CD8-positive, alpha-beta memory T cell (primary cell): ENCODE measurements around the gene UBE3D. TPM values are rescaled to one million over a fixed set of nuclear protein-coding genes. Genes with fewer than 3 reads are reported as not detected.
"Not testable (repeated sequence)": the region's sequence is repeated elsewhere in the genome, so short reads cannot be mapped to it uniquely, and the experiment has no call there.

Experiments used
- CTCF ChIA-PET: fragments of 350-600 bp; sonication (Branson Sonifier 250); formaldehyde crosslinking; loops from one replicate; lab custom pipeline; 2021; ENCODE audit warnings: antibody characterized with exemption; lab: Charles Lee
- POLR2A ChIA-PET: fragments of 350-600 bp; sonication (Branson Sonifier 250); formaldehyde crosslinking; loops from one replicate; lab custom pipeline; 2021; ENCODE audit warnings: antibody characterized with exemption; lab: Charles Lee
- DNase-seq, 5 donors: peaks; one replicate each; pipeline versions ENCODE4 v3.0.0 to v3.0.0-alpha.2; 2020 to 2022; ENCODE audit warnings: mixed read lengths in 1 of 5
- H3K27ac ChIP-seq: one replicate; pipeline ENCODE4 v1.7.0; 2013; ENCODE audit warnings: low read depth, mild to moderate bottlenecking, low read length, moderate library complexity
- H3K27me3 ChIP-seq: 2 replicates; pipeline ENCODE4 v1.7.0; 2013; ENCODE audit warnings: low read length, mild to moderate bottlenecking; ENCODE audit not compliant: insufficient read depth, poor library complexity, severe bottlenecking
- H3K36me3 ChIP-seq: 2 replicates; pipeline ENCODE4 v1.7.0; 2013; ENCODE audit warnings: mild to moderate bottlenecking, low read length, moderate library complexity; ENCODE audit not compliant: insufficient read depth
- H3K4me1 ChIP-seq: 2 replicates; pipeline ENCODE4 v1.7.0; 2013; ENCODE audit warnings: mild to moderate bottlenecking, low read length, moderate library complexity; ENCODE audit not compliant: insufficient read depth
- H3K4me3 ChIP-seq: 2 replicates; pipeline ENCODE4 v1.7.0; 2013; ENCODE audit warnings: mild to moderate bottlenecking, low read length
- H3K9me3 ChIP-seq: 2 replicates; pipeline ENCODE4 v1.7.0; 2013; ENCODE audit warnings: mild to moderate bottlenecking, low read length
- H3K27ac Mint-ChIP-seq, 8 donors: one replicate each; pipeline ENCODE4 v1.8.0; 2020 to 2021; ENCODE audit warnings: mixed read lengths in 8 of 8, mild to moderate bottlenecking in 6 of 8, inconsistent platforms in 3 of 8, moderate library complexity in 3 of 8
- H3K27me3 Mint-ChIP-seq, 2 donors: one replicate each; pipeline ENCODE4 v1.8.0; 2020 to 2021; ENCODE audit warnings: mixed read lengths in 2 of 2, mild to moderate bottlenecking in 1 of 2, moderate library complexity in 1 of 2
- H3K36me3 Mint-ChIP-seq, 3 donors: one replicate each; pipeline ENCODE4 v1.8.0; 2020 to 2021; ENCODE audit warnings: mixed read lengths in 3 of 3, inconsistent platforms in 1 of 3, mild to moderate bottlenecking in 1 of 3
- H3K4me1 Mint-ChIP-seq, 3 donors: one replicate each; pipeline ENCODE4 v1.8.0; 2020 to 2021; ENCODE audit warnings: mixed read lengths in 3 of 3, inconsistent platforms in 1 of 3, mild to moderate bottlenecking in 1 of 3
- H3K4me3 Mint-ChIP-seq, 7 donors: one replicate each; pipeline ENCODE4 v1.8.0; 2020 to 2021; ENCODE audit warnings: mixed read lengths in 7 of 7, mild to moderate bottlenecking in 6 of 7, moderate library complexity in 4 of 7, inconsistent platforms in 2 of 7
- H3K9me3 Mint-ChIP-seq, 5 donors: one replicate each; pipeline ENCODE4 v1.8.0; 2020 to 2022; ENCODE audit warnings: mixed read lengths in 5 of 5, mild to moderate bottlenecking in 3 of 5, moderate library complexity in 2 of 5, inconsistent platforms in 1 of 5
- polyA plus RNA-seq: library from polyadenylated mRNA; unstranded; fragments of 300-500 nt; fragmentation: Illumina TruSeq; gene quantifications from one replicate; pipeline ENCODE4 v1.2.3, GENCODE V29; 2021
- total RNA-seq, 2 experiments: library from RNA; stranded (reverse); gene quantifications; one replicate each; pipeline ENCODE4 v1.2.3, GENCODE V29; 2021

UBE3D gene
- total and polyA plus RNA-seq, 3 experiments from 2014 or later: 3.9 to 8.1 (median 6.3) TPM

DNA sequence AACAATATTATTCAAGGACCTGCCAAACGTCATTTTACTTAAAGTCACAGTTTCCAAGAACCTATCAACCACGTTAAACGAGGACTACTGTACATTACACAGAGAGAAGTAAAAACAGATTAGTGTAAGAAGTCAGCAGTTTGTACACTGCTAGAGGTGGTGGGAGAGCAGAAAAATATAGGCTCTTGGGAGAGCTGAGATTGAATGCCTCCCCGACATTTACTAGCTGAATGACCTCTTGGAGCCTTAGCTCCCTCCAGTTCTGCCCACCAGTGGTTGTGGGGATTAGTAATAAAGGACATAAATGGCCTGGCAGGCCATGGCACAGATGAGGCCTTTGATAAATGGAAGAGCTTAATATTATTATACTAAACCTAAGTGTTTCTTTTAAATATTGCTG is 161.4 kb downstream of the UBE3D start:
- Histone ChIP-seq H3K4me1 (no peaks in the 10 kb centered on the region), H3K27ac (no peak overlapping the region), H3K36me3 (no peaks in the 10 kb centered on the region), H3K4me3 (no peak overlapping the region), H3K9me3 (no peaks in the 10 kb centered on the region), H3K27me3 (no peaks in the 10 kb centered on the region)
- peaks cover 0 to 3% (median 3%) of the 10 kb centered on the region in 3 donors for H3K36me3 Mint-ChIP-seq
- no peak for DNase-seq
- no peaks in the 10 kb centered on the region for H3K27me3 Mint-ChIP-seq
- H3K4me3 Mint-ChIP-seq: no peak overlapping the region
- no peak overlapping the region for H3K27ac Mint-ChIP-seq
- H3K9me3 Mint-ChIP-seq: no peaks in the 10 kb centered on the region
- H3K4me1 Mint-ChIP-seq: no peaks in the 10 kb centered on the region
- ChIA-PET POLR2A (no interaction called here), CTCF (no interaction called here)

DNA sequence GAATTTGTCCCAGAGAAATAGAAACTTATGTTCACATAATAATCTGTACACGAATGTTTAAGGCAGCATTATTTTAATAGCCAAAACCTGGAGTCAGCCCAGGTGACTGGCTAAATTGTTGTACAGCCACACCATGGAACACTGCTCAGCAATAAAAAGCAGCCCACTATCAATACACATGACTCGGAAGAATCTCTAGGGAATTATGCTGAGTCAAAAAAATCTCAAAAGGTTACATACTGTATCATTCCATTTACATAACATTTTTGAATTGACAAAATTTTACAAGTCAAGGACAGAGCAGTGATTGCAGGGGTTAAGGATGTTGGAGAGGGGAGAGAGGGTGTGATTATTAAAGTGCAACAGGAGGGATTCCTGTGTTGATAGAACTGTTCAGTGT is 163.4 kb downstream of the UBE3D start:
- Histone ChIP-seq H3K4me3 (no peak overlapping the region), H3K36me3 (no peaks in the 10 kb centered on the region), H3K27ac (no peak overlapping the region), H3K27me3 (no peaks in the 10 kb centered on the region), H3K4me1 (no peaks in the 10 kb centered on the region), H3K9me3 (no peaks in the 10 kb centered on the region)
- no peak for DNase-seq
- Mint-ChIP-seq H3K36me3 (peaks cover 2 to 12% (median 7%) of the 10 kb centered on the region in 3 donors), H3K9me3 (no peaks in the 10 kb centered on the region), H3K27me3 (no peaks in the 10 kb centered on the region), H3K4me3 (no peak overlapping the region), H3K27ac (no peak overlapping the region), H3K4me1 (no peaks in the 10 kb centered on the region)
- CTCF ChIA-PET: interaction anchor here (1.1 kb wide), 1 partner anchor 9 kb away, joined by 6 read pairs; no protein-coding TSS in a partner anchor
- POLR2A ChIA-PET: no interaction called here

DNA sequence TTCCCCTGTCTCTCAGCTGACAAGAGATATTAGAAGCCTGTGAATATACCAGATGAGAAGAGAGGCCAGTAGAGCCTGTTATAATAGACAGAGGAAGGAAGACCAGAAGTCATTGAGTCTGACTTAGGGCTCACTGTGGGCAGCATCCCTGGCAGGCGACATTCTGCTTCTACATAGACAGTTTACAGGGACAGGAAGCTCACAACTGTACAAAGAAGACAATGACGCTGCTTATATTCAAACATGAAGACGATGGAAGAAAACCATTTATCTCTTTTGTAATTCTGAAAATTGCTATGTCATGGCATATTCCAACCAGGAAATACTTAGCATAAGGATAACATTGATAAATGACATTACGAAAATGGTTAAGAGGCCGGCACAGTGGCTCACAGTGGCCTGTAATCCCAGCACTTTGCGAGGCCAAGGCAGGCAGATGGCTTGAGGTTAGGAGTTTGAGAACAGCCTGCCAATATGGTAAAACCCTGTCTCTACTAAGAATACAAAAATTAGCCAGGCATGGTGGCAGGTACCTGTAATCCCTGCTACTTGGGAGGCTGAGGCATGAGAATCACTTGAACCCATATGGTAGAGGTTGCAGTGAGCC is 170.9 kb downstream of the UBE3D start:
- no peaks in the 10 kb centered on the region for H3K4me1 ChIP-seq
- ChIA-PET CTCF (no interaction called here), POLR2A (no interaction called here)
- H3K27me3 ChIP-seq: no peaks in the 10 kb centered on the region
- DNase-seq: no peak
- H3K36me3 Mint-ChIP-seq: peaks cover 19 to 35% (median 26%) of the 10 kb centered on the region in 3 donors
- H3K9me3 ChIP-seq: no peaks in the 10 kb centered on the region
- no peaks in the 10 kb centered on the region for H3K36me3 ChIP-seq
- no peaks in the 10 kb centered on the region for H3K4me1 Mint-ChIP-seq
- no peaks in the 10 kb centered on the region for H3K9me3 Mint-ChIP-seq
- H3K27ac Mint-ChIP-seq: peak overlapping the region in 1 of 8 donors; percentile 35
- no peak overlapping the region for H3K27ac ChIP-seq
- no peak overlapping the region for H3K4me3 ChIP-seq
- H3K27me3 Mint-ChIP-seq: no peaks in the 10 kb centered on the region
- no peak overlapping the region for H3K4me3 Mint-ChIP-seq

DNA sequence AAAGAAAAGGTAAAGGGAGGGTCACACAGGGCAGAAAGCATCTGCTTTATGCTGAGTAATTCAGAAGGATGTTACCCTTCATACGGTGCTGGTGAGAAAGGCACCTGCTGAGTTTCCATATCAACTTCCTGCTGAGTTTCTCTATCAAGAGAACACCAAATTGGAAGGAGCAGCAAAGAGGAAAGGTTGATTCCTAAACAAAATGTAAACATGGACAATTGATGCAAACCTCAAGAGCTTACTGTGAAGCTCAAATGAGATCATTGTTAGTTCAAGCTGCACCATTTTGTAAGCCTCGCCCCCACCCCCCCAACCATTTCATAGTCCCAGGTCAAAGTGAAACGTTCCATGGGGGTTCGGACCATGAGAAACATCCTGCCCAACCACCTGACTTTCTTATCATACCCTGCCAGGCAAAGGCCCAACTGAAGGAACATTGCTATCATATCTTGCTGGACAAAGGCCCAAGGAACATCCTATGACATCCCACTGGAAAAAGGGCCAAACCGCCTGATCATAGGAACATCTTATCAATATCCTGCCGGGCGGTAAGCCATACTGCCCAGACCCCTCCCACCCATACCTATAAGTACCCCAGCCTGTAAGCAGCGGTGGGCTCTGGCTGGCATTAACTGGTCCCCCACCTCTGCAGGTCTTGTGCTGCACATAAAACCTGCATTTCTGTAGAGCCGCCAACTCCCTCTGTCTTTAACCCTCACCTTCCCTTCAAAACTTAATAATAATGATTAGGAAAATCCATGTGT is 171.6 kb downstream of the UBE3D start:
- CTCF ChIA-PET: no interaction called here
- no peak overlapping the region for H3K27ac ChIP-seq
- H3K4me3 ChIP-seq: no peak overlapping the region
- no peaks in the 10 kb centered on the region for H3K4me1 ChIP-seq
- no peaks in the 10 kb centered on the region for H3K9me3 Mint-ChIP-seq
- H3K4me3 Mint-ChIP-seq: no peak overlapping the region
- no peak for DNase-seq
- H3K27me3 ChIP-seq: no peaks in the 10 kb centered on the region
- no peak overlapping the region for H3K27ac Mint-ChIP-seq
- peaks cover 19 to 35% (median 26%) of the 10 kb centered on the region in 3 donors for H3K36me3 Mint-ChIP-seq
- H3K4me1 Mint-ChIP-seq: no peaks in the 10 kb centered on the region
- no peaks in the 10 kb centered on the region for H3K27me3 Mint-ChIP-seq
- POLR2A ChIA-PET: no interaction called here
- H3K9me3 ChIP-seq: no peaks in the 10 kb centered on the region
- H3K36me3 ChIP-seq: no peaks in the 10 kb centered on the region

DNA sequence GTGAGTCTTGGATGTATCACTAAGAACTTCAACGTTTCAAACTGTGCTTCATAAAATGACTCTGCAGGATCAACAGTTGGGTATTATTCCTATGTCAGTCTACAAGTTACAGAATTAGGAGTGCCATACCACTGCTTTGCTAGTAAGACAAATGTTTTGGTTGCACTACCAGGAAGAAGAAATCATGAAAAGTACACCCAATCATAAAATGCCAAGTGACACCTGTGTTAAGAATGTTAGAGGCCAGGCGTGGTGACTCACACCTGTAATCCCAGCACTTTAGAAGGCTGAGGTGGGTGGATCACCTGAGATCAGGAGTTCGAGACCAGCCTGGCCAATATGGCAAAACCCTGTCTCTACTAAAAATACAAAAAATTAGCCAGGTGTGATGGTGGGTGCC is 174.1 kb downstream of the UBE3D start:
- H3K4me3 ChIP-seq, POLR2A ChIA-PET, H3K27me3 Mint-ChIP-seq, H3K9me3 ChIP-seq, H3K27ac Mint-ChIP-seq, H3K4me1 ChIP-seq, CTCF ChIA-PET, H3K4me1 Mint-ChIP-seq, H3K36me3 ChIP-seq, H3K27ac ChIP-seq, DNase-seq, H3K4me3 Mint-ChIP-seq, H3K27me3 ChIP-seq, H3K9me3 Mint-ChIP-seq: not testable (repeated sequence)
- peaks cover 18 to 27% (median 22%) of the 10 kb centered on the region in 3 donors for H3K36me3 Mint-ChIP-seq

DNA sequence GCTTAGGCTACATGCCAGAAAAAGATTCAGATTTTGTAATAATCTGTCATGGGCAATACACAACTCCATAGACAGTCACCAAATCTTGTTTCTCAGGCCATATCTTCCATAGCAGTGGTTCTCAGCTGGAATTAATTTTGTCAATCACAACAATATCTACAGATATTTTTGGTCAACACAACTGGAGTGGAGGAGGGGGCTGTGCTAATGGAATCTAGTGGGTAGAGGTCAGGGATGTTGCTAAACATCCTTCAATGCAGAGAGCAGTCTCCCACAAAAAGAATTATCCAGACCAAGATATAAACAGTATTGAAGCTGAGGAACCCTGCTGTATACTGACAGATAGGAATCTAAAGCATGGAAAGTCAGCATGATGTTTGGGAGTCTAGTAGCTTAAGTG is 174.6 kb downstream of the UBE3D start:
- ChIA-PET POLR2A (no interaction called here), CTCF (no interaction called here)
- Histone ChIP-seq H3K27ac (no peak overlapping the region), H3K4me3 (no peak overlapping the region), H3K27me3 (no peaks in the 10 kb centered on the region), H3K4me1 (no peaks in the 10 kb centered on the region), H3K36me3 (no peaks in the 10 kb centered on the region), H3K9me3 (no peaks in the 10 kb centered on the region)
- no peak for DNase-seq
- Mint-ChIP-seq H3K36me3 (peaks cover 18 to 25% (median 21%) of the 10 kb centered on the region in 3 donors), H3K4me3 (no peak overlapping the region), H3K4me1 (no peaks in the 10 kb centered on the region), H3K27ac (no peak overlapping the region), H3K27me3 (no peaks in the 10 kb centered on the region), H3K9me3 (no peaks in the 10 kb centered on the region)

DNA sequence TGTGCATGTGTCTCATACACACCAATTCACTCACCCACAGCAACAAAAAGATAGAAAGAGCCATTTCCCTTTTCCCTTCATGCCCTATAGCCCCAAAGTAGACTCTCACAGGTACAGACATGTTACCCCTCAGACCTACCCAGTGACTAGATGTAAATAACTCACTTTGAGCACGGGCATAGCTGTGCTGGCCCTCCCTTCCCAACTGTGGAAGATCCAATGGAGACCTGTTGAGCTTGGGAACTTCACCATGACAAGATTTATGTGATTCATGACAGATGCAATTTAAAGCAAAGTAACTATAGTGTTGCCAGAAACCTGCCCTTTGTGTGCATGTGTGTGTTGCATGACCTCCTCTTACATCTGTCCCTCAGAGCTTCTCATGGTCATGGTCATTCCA is 175.4 kb downstream of the UBE3D start:
- Histone ChIP-seq H3K27ac (no peak overlapping the region), H3K27me3 (no peaks in the 10 kb centered on the region), H3K4me3 (no peak overlapping the region), H3K9me3 (no peaks in the 10 kb centered on the region), H3K36me3 (no peaks in the 10 kb centered on the region), H3K4me1 (no peaks in the 10 kb centered on the region)
- Mint-ChIP-seq H3K4me1 (no peaks in the 10 kb centered on the region), H3K4me3 (no peak overlapping the region), H3K9me3 (no peaks in the 10 kb centered on the region), H3K27ac (no peak overlapping the region), H3K36me3 (peaks cover 16 to 19% (median 16%) of the 10 kb centered on the region in 3 donors), H3K27me3 (no peaks in the 10 kb centered on the region)
- POLR2A ChIA-PET: no interaction called here
- no peak for DNase-seq
- CTCF ChIA-PET: no interaction called here

DNA sequence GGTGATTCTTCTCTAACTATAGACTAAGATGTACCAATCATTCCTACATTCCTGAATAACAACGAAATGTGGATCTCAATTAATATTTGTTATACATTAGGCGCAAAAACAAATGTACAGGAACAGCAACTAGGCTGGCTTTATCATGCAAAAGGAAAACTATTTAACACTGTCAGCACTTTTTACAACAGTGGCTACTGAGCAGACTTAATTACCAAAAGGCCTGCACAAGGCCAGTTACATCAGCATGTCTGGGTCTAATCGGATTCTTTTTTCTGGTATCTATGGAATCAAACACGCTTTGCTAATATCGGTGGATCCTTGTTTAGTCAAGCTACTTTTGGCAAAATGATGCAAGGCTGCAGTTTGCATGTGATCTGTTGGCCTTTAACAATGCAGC is 176.5 kb downstream of the UBE3D start:
- peaks cover 10 to 18% (median 13%) of the 10 kb centered on the region in 3 donors for H3K36me3 Mint-ChIP-seq
- POLR2A ChIA-PET: no interaction called here
- Histone ChIP-seq H3K36me3 (no peaks in the 10 kb centered on the region), H3K4me1 (no peaks in the 10 kb centered on the region), H3K4me3 (no peak overlapping the region), H3K27ac (no peak overlapping the region), H3K9me3 (no peaks in the 10 kb centered on the region), H3K27me3 (no peaks in the 10 kb centered on the region)
- no peaks in the 10 kb centered on the region for H3K4me1 Mint-ChIP-seq
- H3K9me3 Mint-ChIP-seq: no peaks in the 10 kb centered on the region
- no peak overlapping the region for H3K27ac Mint-ChIP-seq
- no peaks in the 10 kb centered on the region for H3K27me3 Mint-ChIP-seq
- H3K4me3 Mint-ChIP-seq: no peak overlapping the region
- CTCF ChIA-PET: no interaction called here
- DNase-seq: no peak
